HEK293 (cell line): ENCODE measurements around the gene SCAF4.
A peak's percentile ranks its signal among the peaks of the same experiment; 100 is the strongest.

ENCODE experiments used
- CTCF ChIA-PET: fragments of 350-600 bp; formaldehyde crosslinking; extraction: SDS; loops from one replicate; lab custom pipeline; 2021; ENCODE audit warnings: antibody characterized with exemption; lab: Yijun Ruan, JAX
- POLR2A ChIA-PET: fragments of 300-600 bp; formaldehyde crosslinking; extraction: SDS; loops from one replicate; lab custom pipeline; 2020; ENCODE audit warnings: antibody characterized with exemption, inconsistent platforms; lab: Yijun Ruan, JAX
- H3K27ac ChIP-seq: fragments of 200-500 bp; sonication (Bioruptor generic); 2 replicates; pipeline ENCODE4 v1.5.1; 2014; ENCODE audit warnings: low read depth, low read length, control low read depth, inconsistent platforms; ENCODE audit errors: extremely low read depth
- H3K36me3 ChIP-seq, 2 experiments: fragments of 200-500 bp in 1 of 2; sonication (Bioruptor generic) in 1 of 2; 1 replicate in 1 of 2; 2 replicates in 1 of 2; pipeline ENCODE4 v1.5.1; 2014 to 2017; ENCODE audit warnings: inconsistent platforms in 2 of 2, low read length in 2 of 2; ENCODE audit not compliant: control insufficient read depth in 2 of 2, insufficient read depth in 1 of 2
- H3K4me1 ChIP-seq: fragments of 200-500 bp; sonication (Bioruptor generic); 2 replicates; pipeline ENCODE4 v1.5.1; 2014; ENCODE audit warnings: mild to moderate bottlenecking, low read length, inconsistent platforms; ENCODE audit not compliant: control insufficient read depth, insufficient read depth
- H3K4me3 ChIP-seq: 2 replicates; pipeline ENCODE4 v1.5.1; 2011; ENCODE audit warnings: low read depth, mild to moderate bottlenecking, control low read depth, low read length, moderate library complexity
- H3K9me3 ChIP-seq: fragments of 200-500 bp; sonication (Bioruptor generic); 2 replicates; pipeline ENCODE4 v1.5.1; 2014; ENCODE audit warnings: low read depth, low read length, inconsistent platforms; ENCODE audit not compliant: control insufficient read depth, insufficient read depth
- HOXC10 ChIP-seq: sonication (generic); formaldehyde crosslinking; IDR thresholded peaks from 2 replicates; pipeline ENCODE4 v1.8.1; 2023; ENCODE audit warnings: mild to moderate bottlenecking, missing genetic modification reagents
- KLF16 ChIP-seq: fragments of 450-650 bp; formaldehyde crosslinking; IDR thresholded peaks from 2 replicates; pipeline ENCODE4 v1.5.1; 2017; ENCODE audit warnings: missing biosample characterization, missing genetic modification characterization
- PRDM1 ChIP-seq: fragments of 450-650 bp; formaldehyde crosslinking; IDR thresholded peaks from 2 replicates; pipeline ENCODE4; 2016; ENCODE audit warnings: missing biosample characterization, missing genetic modification characterization
- ZBTB17 ChIP-seq: fragments of 450-650 bp; formaldehyde crosslinking; IDR thresholded peaks from 2 replicates; pipeline ENCODE4 v1.5.1; 2016; ENCODE audit warnings: missing biosample characterization, missing genetic modification characterization
- ZNF174 ChIP-seq: fragments of 450-650 bp; formaldehyde crosslinking; IDR thresholded peaks from 2 replicates; pipeline ENCODE4 v1.5.0; 2017; ENCODE audit warnings: missing biosample characterization, mild to moderate bottlenecking, missing genetic modification characterization
- ZNF292 ChIP-seq: fragments of 450-650 bp; formaldehyde crosslinking; IDR thresholded peaks from 2 replicates; pipeline ENCODE4 v1.5.1; 2016; ENCODE audit warnings: low read depth, missing biosample characterization, missing genetic modification characterization, borderline replicate concordance
- ZNF366 ChIP-seq: fragments of 450-650 bp; formaldehyde crosslinking; conservative IDR thresholded peaks from 2 replicates; pipeline ENCODE4 v1.5.1; 2016; ENCODE audit warnings: missing biosample characterization, missing genetic modification characterization
- ZNF423 ChIP-seq: fragments of 450-650 bp; formaldehyde crosslinking; IDR thresholded peaks from 2 replicates; pipeline ENCODE4 v1.5.1; 2016; ENCODE audit warnings: missing biosample characterization, missing genetic modification characterization
- ZNF600 ChIP-seq: fragments of 450-650 bp; formaldehyde crosslinking; IDR thresholded peaks from 2 replicates; pipeline ENCODE4 v1.5.1; 2016; ENCODE audit warnings: missing biosample characterization, missing genetic modification characterization
- ZNF830 ChIP-seq: fragments of 450-650 bp; IDR thresholded peaks from 2 replicates; pipeline ENCODE4 v1.5.0; 2018; ENCODE audit warnings: missing biosample characterization, missing genetic modification characterization, low read depth, mild to moderate bottlenecking, moderate library complexity
- ZSCAN30 ChIP-seq: fragments of 450-650 bp; IDR thresholded peaks from 2 replicates; pipeline ENCODE4 v1.5.1; 2018; ENCODE audit warnings: missing biosample characterization, mild to moderate bottlenecking, missing genetic modification characterization, moderate library complexity
- TF ChIP-seq, protein P1 (sequence below): fragments of 450-650 bp; formaldehyde crosslinking; IDR thresholded peaks from 2 replicates; pipeline ENCODE4 v1.5.1; 2017; ENCODE audit warnings: missing biosample characterization, missing genetic modification characterization
- TF ChIP-seq, protein P2 (sequence below): fragments of 450-650 bp; formaldehyde crosslinking; IDR thresholded peaks from 2 replicates; pipeline ENCODE4 v1.5.1; 2016; ENCODE audit warnings: missing biosample characterization, missing genetic modification characterization
- TF ChIP-seq, protein P3 (sequence below): fragments of 450-650 bp; formaldehyde crosslinking; IDR thresholded peaks from 2 replicates; pipeline ENCODE4 v1.5.1; 2016; ENCODE audit warnings: missing biosample characterization, missing genetic modification characterization
- TF ChIP-seq, protein P4 (sequence below): fragments of 450-650 bp; IDR thresholded peaks from 2 replicates; pipeline ENCODE4 v1.5.1; 2018; ENCODE audit warnings: missing biosample characterization, missing genetic modification characterization
- TF ChIP-seq, protein P5 (sequence below): fragments of 450-650 bp; formaldehyde crosslinking; conservative IDR thresholded peaks from 2 replicates; pipeline ENCODE4 v1.5.1; 2016; ENCODE audit warnings: low read depth, missing biosample characterization, missing genetic modification characterization
- TF ChIP-seq, protein P6 (sequence below): fragments of 450-650 bp; formaldehyde crosslinking; IDR thresholded peaks from 2 replicates; pipeline ENCODE4 v1.5.1; 2016; ENCODE audit warnings: missing biosample characterization, missing genetic modification characterization
- TF ChIP-seq, protein P7 (sequence below): fragments of 450-650 bp; formaldehyde crosslinking; IDR thresholded peaks from 2 replicates; pipeline ENCODE4 v1.5.0; 2017; ENCODE audit warnings: missing biosample characterization, missing genetic modification characterization, borderline replicate concordance

SCAF4 gene

DNA sequence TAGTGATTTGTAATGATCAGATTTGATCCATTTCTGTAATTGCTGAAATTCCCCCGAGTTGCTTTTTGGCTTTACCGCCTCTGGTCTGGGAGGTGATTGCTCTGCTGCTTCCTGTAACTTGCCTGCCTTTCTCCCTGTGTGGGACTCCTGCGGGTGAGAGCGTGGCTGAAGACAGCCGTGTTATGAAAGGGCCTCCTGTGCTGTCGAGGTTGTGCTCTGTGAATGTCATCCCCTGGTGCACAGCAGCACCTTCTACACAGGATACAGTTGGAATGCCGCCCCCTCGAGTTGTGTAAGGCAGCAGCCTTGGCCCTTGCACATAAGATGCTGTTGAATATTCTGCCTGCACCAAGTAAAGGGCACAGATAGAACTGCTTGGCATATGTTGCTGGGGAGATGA lies 66.5 kb downstream of the SCAF4 start (continued):
- TF ChIP-seq, protein P1, sequence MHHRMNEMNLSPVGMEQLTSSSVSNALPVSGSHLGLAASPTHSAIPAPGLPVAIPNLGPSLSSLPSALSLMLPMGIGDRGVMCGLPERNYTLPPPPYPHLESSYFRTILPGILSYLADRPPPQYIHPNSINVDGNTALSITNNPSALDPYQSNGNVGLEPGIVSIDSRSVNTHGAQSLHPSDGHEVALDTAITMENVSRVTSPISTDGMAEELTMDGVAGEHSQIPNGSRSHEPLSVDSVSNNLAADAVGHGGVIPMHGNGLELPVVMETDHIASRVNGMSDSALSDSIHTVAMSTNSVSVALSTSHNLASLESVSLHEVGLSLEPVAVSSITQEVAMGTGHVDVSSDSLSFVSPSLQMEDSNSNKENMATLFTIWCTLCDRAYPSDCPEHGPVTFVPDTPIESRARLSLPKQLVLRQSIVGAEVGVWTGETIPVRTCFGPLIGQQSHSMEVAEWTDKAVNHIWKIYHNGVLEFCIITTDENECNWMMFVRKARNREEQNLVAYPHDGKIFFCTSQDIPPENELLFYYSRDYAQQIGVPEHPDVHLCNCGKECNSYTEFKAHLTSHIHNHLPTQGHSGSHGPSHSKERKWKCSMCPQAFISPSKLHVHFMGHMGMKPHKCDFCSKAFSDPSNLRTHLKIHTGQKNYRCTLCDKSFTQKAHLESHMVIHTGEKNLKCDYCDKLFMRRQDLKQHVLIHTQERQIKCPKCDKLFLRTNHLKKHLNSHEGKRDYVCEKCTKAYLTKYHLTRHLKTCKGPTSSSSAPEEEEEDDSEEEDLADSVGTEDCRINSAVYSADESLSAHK (tag by site-specific recombination): no peak
- TF ChIP-seq ZBTB17 (tag by site-specific recombination) (peak; percentile 47; the same call in 1 of the 2 replicates), KLF16 (no peak), ZNF292 (tag by site-specific recombination) (no peak), ZSCAN30 (tag by site-specific recombination) (no peak), ZNF423 (tag by site-specific recombination) (no peak), ZNF600 (tag by site-specific recombination) (peak; percentile 99), ZNF366 (tag by site-specific recombination) (no peak)
- TF ChIP-seq, protein P2, sequence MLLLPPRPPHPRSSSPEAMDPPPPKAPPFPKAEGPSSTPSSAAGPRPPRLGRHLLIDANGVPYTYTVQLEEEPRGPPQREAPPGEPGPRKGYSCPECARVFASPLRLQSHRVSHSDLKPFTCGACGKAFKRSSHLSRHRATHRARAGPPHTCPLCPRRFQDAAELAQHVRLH: no peak
- TF ChIP-seq, all 188 proteins: peak for 8

DNA sequence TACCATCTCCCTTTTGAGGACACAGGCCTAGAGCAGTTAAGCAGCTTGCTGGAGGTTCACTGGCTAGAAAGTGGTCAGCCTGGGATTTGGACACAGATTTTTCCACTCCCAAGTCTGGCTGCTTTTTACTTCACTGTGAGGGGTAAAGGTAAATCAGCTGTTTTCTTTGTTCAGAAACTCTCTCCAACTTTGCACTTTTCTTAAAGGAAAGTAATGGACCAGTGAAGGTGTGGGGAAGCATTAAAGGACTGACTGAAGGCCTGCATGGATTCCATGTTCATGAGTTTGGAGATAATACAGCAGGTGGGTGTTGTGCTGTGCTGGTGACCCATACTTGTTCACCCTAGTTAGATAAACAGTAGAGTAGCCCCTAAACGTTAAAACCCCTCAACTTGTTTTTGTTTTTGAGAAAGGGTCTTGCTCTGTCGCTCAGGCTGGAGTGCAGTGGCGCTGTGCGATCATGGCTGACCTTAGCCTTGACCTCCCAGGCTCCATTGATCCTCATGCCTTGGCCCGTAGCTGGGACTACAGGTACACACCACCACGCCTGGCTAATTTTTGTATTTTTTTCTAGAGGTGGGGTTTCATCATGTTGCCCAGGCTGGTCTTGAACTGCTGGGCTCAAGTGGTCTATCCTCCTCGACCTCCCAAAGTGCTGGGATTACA lies 68.2 kb downstream of the SCAF4 start:
- CTCF ChIA-PET: no interaction called here
- Histone ChIP-seq H3K27ac (no peak overlapping the region), H3K9me3 (no peaks in the 10 kb centered on the region), H3K4me1 (0 out of 2 replicates have a peak, but pooled peaks cover 6% of the 10 kb centered on the region), H3K4me3 (no peak overlapping the region), H3K36me3 (peaks cover 35 to 58% of the 10 kb centered on the region in 2 experiments)
- TF ChIP-seq, protein P3, sequence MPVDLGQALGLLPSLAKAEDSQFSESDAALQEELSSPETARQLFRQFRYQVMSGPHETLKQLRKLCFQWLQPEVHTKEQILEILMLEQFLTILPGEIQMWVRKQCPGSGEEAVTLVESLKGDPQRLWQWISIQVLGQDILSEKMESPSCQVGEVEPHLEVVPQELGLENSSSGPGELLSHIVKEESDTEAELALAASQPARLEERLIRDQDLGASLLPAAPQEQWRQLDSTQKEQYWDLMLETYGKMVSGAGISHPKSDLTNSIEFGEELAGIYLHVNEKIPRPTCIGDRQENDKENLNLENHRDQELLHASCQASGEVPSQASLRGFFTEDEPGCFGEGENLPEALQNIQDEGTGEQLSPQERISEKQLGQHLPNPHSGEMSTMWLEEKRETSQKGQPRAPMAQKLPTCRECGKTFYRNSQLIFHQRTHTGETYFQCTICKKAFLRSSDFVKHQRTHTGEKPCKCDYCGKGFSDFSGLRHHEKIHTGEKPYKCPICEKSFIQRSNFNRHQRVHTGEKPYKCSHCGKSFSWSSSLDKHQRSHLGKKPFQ: no peak
- peak; percentile 95 for TF ChIP-seq PRDM1 (tag by site-specific recombination)
- POLR2A ChIA-PET: interaction anchor here (0.5 kb wide), 1 partner anchor 49 kb away, joined by 3 read pairs; no protein-coding TSS in a partner anchor

DNA sequence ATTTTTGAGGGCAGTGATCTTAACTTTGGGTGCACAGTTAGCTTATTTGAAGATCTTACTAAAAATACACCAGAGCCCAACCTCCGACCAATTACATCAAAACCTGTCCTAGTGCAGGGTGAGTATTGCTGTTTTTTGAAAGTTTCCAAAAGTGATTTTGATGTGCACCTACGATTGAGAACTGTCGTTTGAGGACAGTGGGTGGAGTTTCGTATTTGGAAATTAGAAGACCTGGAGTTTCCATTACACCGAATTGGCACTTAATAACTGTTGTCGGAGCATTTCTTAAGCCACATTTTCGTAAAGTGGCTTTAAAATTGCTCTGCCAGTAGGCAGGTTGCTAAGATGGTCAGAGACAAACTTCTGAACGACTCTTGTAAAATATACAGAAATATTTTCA lies 71.3 kb downstream of the SCAF4 start:
- Histone ChIP-seq H3K4me3 (peak overlapping the region; percentile 89), H3K9me3 (no peaks in the 10 kb centered on the region), H3K36me3 (peaks cover 16 to 28% of the 10 kb centered on the region in 2 experiments; a peak in 2 of 3 replicates), H3K27ac (0 out of 2 replicates have a peak overlapping the region, but pooled peaks have one; percentile 89), H3K4me1 (0 out of 2 replicates have a peak, but pooled peaks cover 2% of the 10 kb centered on the region)
- ChIA-PET CTCF (interaction anchor here (0.8 kb wide), 1 partner anchor 8 kb away, joined by 3 read pairs; no protein-coding TSS in a partner anchor), POLR2A (interaction anchor here (0.6 to 1.0 kb wide), 2 partner anchors 8 to 75 kb away, joined by 3 read pairs; no protein-coding TSS in a partner anchor)
- TF ChIP-seq ZNF830: no peak
- TF ChIP-seq, protein P4, sequence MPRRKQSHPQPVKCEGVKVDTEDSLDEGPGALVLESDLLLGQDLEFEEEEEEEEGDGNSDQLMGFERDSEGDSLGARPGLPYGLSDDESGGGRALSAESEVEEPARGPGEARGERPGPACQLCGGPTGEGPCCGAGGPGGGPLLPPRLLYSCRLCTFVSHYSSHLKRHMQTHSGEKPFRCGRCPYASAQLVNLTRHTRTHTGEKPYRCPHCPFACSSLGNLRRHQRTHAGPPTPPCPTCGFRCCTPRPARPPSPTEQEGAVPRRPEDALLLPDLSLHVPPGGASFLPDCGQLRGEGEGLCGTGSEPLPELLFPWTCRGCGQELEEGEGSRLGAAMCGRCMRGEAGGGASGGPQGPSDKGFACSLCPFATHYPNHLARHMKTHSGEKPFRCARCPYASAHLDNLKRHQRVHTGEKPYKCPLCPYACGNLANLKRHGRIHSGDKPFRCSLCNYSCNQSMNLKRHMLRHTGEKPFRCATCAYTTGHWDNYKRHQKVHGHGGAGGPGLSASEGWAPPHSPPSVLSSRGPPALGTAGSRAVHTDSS (tag by site-specific recombination): no peak
- TF ChIP-seq, protein P5, sequence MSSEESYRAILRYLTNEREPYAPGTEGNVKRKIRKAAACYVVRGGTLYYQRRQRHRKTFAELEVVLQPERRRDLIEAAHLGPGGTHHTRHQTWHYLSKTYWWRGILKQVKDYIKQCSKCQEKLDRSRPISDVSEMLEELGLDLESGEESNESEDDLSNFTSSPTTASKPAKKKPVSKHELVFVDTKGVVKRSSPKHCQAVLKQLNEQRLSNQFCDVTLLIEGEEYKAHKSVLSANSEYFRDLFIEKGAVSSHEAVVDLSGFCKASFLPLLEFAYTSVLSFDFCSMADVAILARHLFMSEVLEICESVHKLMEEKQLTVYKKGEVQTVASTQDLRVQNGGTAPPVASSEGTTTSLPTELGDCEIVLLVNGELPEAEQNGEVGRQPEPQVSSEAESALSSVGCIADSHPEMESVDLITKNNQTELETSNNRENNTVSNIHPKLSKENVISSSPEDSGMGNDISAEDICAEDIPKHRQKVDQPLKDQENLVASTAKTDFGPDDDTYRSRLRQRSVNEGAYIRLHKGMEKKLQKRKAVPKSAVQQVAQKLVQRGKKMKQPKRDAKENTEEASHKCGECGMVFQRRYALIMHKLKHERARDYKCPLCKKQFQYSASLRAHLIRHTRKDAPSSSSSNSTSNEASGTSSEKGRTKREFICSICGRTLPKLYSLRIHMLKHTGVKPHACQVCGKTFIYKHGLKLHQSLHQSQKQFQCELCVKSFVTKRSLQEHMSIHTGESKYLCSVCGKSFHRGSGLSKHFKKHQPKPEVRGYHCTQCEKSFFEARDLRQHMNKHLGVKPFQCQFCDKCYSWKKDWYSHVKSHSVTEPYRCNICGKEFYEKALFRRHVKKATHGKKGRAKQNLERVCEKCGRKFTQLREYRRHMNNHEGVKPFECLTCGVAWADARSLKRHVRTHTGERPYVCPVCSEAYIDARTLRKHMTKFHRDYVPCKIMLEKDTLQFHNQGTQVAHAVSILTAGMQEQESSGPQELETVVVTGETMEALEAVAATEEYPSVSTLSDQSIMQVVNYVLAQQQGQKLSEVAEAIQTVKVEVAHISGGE (tag by site-specific recombination): no peak
- TF ChIP-seq, protein P6, sequence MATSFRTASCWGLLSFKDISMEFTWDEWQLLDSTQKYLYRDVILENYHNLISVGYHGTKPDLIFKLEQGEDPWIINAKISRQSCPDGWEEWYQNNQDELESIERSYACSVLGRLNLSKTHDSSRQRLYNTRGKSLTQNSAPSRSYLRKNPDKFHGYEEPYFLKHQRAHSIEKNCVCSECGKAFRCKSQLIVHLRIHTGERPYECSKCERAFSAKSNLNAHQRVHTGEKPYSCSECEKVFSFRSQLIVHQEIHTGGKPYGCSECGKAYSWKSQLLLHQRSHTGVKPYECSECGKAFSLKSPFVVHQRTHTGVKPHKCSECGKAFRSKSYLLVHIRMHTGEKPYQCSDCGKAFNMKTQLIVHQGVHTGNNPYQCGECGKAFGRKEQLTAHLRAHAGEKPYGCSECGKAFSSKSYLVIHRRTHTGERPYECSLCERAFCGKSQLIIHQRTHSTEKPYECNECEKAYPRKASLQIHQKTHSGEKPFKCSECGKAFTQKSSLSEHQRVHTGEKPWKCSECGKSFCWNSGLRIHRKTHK (tag by site-specific recombination): no peak
- TF ChIP-seq, protein P7, sequence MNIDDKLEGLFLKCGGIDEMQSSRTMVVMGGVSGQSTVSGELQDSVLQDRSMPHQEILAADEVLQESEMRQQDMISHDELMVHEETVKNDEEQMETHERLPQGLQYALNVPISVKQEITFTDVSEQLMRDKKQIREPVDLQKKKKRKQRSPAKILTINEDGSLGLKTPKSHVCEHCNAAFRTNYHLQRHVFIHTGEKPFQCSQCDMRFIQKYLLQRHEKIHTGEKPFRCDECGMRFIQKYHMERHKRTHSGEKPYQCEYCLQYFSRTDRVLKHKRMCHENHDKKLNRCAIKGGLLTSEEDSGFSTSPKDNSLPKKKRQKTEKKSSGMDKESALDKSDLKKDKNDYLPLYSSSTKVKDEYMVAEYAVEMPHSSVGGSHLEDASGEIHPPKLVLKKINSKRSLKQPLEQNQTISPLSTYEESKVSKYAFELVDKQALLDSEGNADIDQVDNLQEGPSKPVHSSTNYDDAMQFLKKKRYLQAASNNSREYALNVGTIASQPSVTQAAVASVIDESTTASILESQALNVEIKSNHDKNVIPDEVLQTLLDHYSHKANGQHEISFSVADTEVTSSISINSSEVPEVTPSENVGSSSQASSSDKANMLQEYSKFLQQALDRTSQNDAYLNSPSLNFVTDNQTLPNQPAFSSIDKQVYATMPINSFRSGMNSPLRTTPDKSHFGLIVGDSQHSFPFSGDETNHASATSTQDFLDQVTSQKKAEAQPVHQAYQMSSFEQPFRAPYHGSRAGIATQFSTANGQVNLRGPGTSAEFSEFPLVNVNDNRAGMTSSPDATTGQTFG (tag by site-specific recombination): no peak
- TF ChIP-seq HOXC10 (CRISPR knock-in tag): no peak
- TF ChIP-seq ZNF174 (tag by site-specific recombination): no peak
